IMR-90 (cell line): ENCODE results near the gene CPLX3. TPM values are rescaled to one million over a fixed set of nuclear protein-coding genes. Genes with fewer than 3 reads are reported as not detected.

Experiments used
- ATAC-seq: fragments of 200-7000 bp; cut with Tn5 transposase; 2 replicates; pipeline ENCODE4 v1.9.1; 2020; ENCODE audit warnings: low read depth, mild to moderate bottlenecking, moderate library complexity
- BruUV-seq: library from RNA; stranded (reverse); fragments of 400-500 nt; replicated peaks from 2 replicates; lab custom pipeline; 2021; lab: Mats Ljungman, UMichigan
- CTCF ChIA-PET: fragments of 300-600 bp; formaldehyde crosslinking; extraction: SDS; loops from one replicate; lab custom pipeline; 2021; ENCODE audit warnings: antibody characterized with exemption; lab: Yijun Ruan, JAX
- POLR2A ChIA-PET: fragments of 300-600 bp; sonication (Branson Sonifier 250); formaldehyde crosslinking; loops from one replicate; lab custom pipeline; 2022; ENCODE audit warnings: antibody characterized with exemption; ENCODE audit not compliant: unreplicated experiment; lab: Charles Lee
- DNase-seq: peaks from one replicate; pipeline ENCODE4 v3.0.0; 2013
- H2AFZ ChIP-seq: replicated peaks from 2 replicates; pipeline ENCODE3; 2013; ENCODE audit warnings: low read length, mild to moderate bottlenecking; ENCODE audit not compliant: poor library complexity
- H2AK5ac ChIP-seq: 2 replicates; pipeline ENCODE4 v1.6.1; 2013; ENCODE audit warnings: low read depth, low read length, inconsistent platforms
- H2AK9ac ChIP-seq: replicated peaks from 2 replicates; pipeline ENCODE3; 2013; ENCODE audit warnings: mild to moderate bottlenecking, low read depth, low read length, moderate library complexity; ENCODE audit not compliant: poor library complexity
- H2BK120ac ChIP-seq: 2 replicates; pipeline ENCODE4 v1.6.1; 2013; ENCODE audit warnings: low read depth, low read length, inconsistent platforms
- H2BK15ac ChIP-seq: 3 replicates; pipeline ENCODE4 v1.6.1; 2013; ENCODE audit warnings: low read depth, low read length, inconsistent platforms
- H2BK20ac ChIP-seq: 2 replicates; pipeline ENCODE4 v1.6.1; 2013; ENCODE audit warnings: low read depth, mild to moderate bottlenecking, inconsistent platforms, low read length, moderate library complexity
- H2BK5ac ChIP-seq: 2 replicates; pipeline ENCODE4 v1.6.1; 2013; ENCODE audit warnings: mild to moderate bottlenecking, low read depth, low read length, inconsistent platforms; ENCODE audit not compliant: poor library complexity, severe bottlenecking
- H3K14ac ChIP-seq: replicated peaks from 2 replicates; pipeline ENCODE4 v1.6.1; 2013; ENCODE audit warnings: low read depth, low read length, inconsistent platforms
- H3K18ac ChIP-seq: 2 replicates; pipeline ENCODE4 v1.6.1; 2013; ENCODE audit warnings: low read depth, low read length, control low read depth
- H3K23ac ChIP-seq: 2 replicates; pipeline ENCODE4 v1.6.1; 2013; ENCODE audit warnings: low read depth, low read length, inconsistent platforms
- H3K27ac ChIP-seq: 2 replicates; pipeline ENCODE4 v1.5.1; 2013; ENCODE audit warnings: mild to moderate bottlenecking, control low read depth, low read length; ENCODE audit not compliant: insufficient read depth
- H3K27me3 ChIP-seq: 2 replicates; pipeline ENCODE4 v1.6.1; 2013; ENCODE audit warnings: low read length; ENCODE audit not compliant: control insufficient read depth, insufficient read depth
- H3K36me3 ChIP-seq: 2 replicates; pipeline ENCODE4 v1.6.1; 2013; ENCODE audit warnings: low read length, mixed read lengths; ENCODE audit not compliant: control insufficient read depth, insufficient read depth
- H3K4ac ChIP-seq: 2 replicates; pipeline ENCODE4 v1.6.1; 2013; ENCODE audit warnings: low read depth, low read length, inconsistent platforms
- H3K4me1 ChIP-seq: 2 replicates; pipeline ENCODE4 v1.6.1; 2013; ENCODE audit warnings: low read length, mixed read lengths; ENCODE audit not compliant: control insufficient read depth, insufficient read depth
- H3K4me2 ChIP-seq: 2 replicates; pipeline ENCODE4 v1.6.1; 2013; ENCODE audit warnings: low read depth, mild to moderate bottlenecking, control low read depth, low read length, moderate library complexity
- H3K4me3 ChIP-seq: 2 replicates; pipeline ENCODE4 v1.5.1; 2013; ENCODE audit warnings: low read depth, mild to moderate bottlenecking, control low read depth, low read length, moderate library complexity; ENCODE audit not compliant: insufficient read depth
- H3K56ac ChIP-seq: 2 replicates; pipeline ENCODE4 v1.6.1; 2013; ENCODE audit warnings: low read length, inconsistent platforms; ENCODE audit not compliant: insufficient read depth; ENCODE audit errors: extremely low read depth
- H3K79me1 ChIP-seq, 2 experiments: 2 replicates each; pipeline ENCODE4 v1.6.1; 2013; ENCODE audit warnings: low read length in 2 of 2, inconsistent platforms in 1 of 2, low read depth in 1 of 2
- H3K9ac ChIP-seq: 2 replicates; pipeline ENCODE4 v1.6.1; 2013; ENCODE audit warnings: low read depth, low read length, control low read depth
- H3K9me1 ChIP-seq: 2 replicates; pipeline ENCODE4 v1.6.1; 2013; ENCODE audit warnings: low read length, inconsistent platforms; ENCODE audit not compliant: insufficient read depth
- H3K9me3 ChIP-seq: 2 replicates; pipeline ENCODE4 v1.6.1; 2013; ENCODE audit warnings: low read length; ENCODE audit not compliant: control insufficient read depth, insufficient read depth
- H4K20me1 ChIP-seq: 2 replicates; pipeline ENCODE4 v1.6.1; 2013; ENCODE audit warnings: low read length, inconsistent platforms; ENCODE audit not compliant: insufficient read depth
- H4K5ac ChIP-seq: 2 replicates; pipeline ENCODE4 v1.6.1; 2013; ENCODE audit warnings: mild to moderate bottlenecking, low read depth, low read length, control low read depth
- H4K8ac ChIP-seq, 2 experiments: 2 replicates each; pipeline ENCODE4 v1.6.1; 2013; ENCODE audit warnings: low read depth in 2 of 2, low read length in 2 of 2, control low read depth in 1 of 2, inconsistent platforms in 1 of 2
- H4K91ac ChIP-seq: 2 replicates; pipeline ENCODE4 v1.6.1; 2013; ENCODE audit warnings: low read depth, low read length, inconsistent platforms; ENCODE audit not compliant: insufficient read depth
- BHLHE40 ChIP-seq: fragments of 150-350 bp; IDR thresholded peaks from 2 replicates; pipeline ENCODE4 v1.6.1; 2016; ENCODE audit warnings: mild to moderate bottlenecking, low read depth, low read length
- CEBPB ChIP-seq: IDR thresholded peaks from 2 replicates; pipeline ENCODE4 v1.6.1; 2012; ENCODE audit warnings: low read depth, low read length, improper control_type of control experiment
- CHD1 ChIP-seq: IDR thresholded peaks from 2 replicates; pipeline ENCODE4 v1.6.1; 2012; ENCODE audit warnings: low read depth, low read length, improper control_type of control experiment
- FOS ChIP-seq: fragments of 150-350 bp; IDR thresholded peaks from 2 replicates; pipeline ENCODE4 v1.6.1; 2016; ENCODE audit warnings: low read depth, low read length
- MAFK ChIP-seq: IDR thresholded peaks from 2 replicates; pipeline ENCODE4 v1.6.1; 2012; ENCODE audit warnings: low read depth, low read length, improper control_type of control experiment
- MAZ ChIP-seq: IDR thresholded peaks from 2 replicates; pipeline ENCODE4 v1.6.1; 2012; ENCODE audit warnings: low read depth, mild to moderate bottlenecking, low read length, improper control_type of control experiment, moderate library complexity, borderline replicate concordance
- MXI1 ChIP-seq: IDR thresholded peaks from 2 replicates; pipeline ENCODE4 v1.6.1; 2012; ENCODE audit warnings: low read depth, mild to moderate bottlenecking, low read length, moderate library complexity, borderline replicate concordance
- NFE2L2 ChIP-seq: fragments of 150-350 bp; IDR thresholded peaks from 2 replicates; pipeline ENCODE4 v1.6.1; 2016; ENCODE audit warnings: low read depth, mild to moderate bottlenecking, low read length
- POLR2A ChIP-seq: IDR thresholded peaks from 2 replicates; pipeline ENCODE4 v1.6.1; 2012; ENCODE audit warnings: mild to moderate bottlenecking, low read depth, low read length
- RAD21 ChIP-seq: IDR thresholded peaks from 2 replicates; pipeline ENCODE4 v1.6.1; 2012; ENCODE audit warnings: low read length, improper control_type of control experiment
- RCOR1 ChIP-seq: IDR thresholded peaks from 2 replicates; pipeline ENCODE4 v1.6.1; 2012; ENCODE audit warnings: mild to moderate bottlenecking, low read length, improper control_type of control experiment; ENCODE audit not compliant: insufficient replicate concordance
- RFX5 ChIP-seq: IDR thresholded peaks from 2 replicates; pipeline ENCODE4 v1.8.0; 2012; ENCODE audit warnings: low read depth, mild to moderate bottlenecking, low read length, moderate library complexity
- SMC3 ChIP-seq: fragments of 150-350 bp; IDR thresholded peaks from 2 replicates; pipeline ENCODE4 v1.6.1; 2016; ENCODE audit warnings: low read depth, mild to moderate bottlenecking, antibody characterized with exemption, low read length, moderate library complexity
- WGBS, 2 experiments: methylation state at CpG; one replicate each; pipeline versions ENCODE4 v1.1.5 to v1.1.7; 2013; ENCODE audit warnings: missing lambda C conversion rate in 2 of 2; ENCODE audit not compliant: insufficient read length in 1 of 2; ENCODE audit errors: extremely low coverage in 2 of 2; 5-methylcytosine and 5-hydroxymethylcytosine counted together
- dilution Hi-C: fragments of 300-500 bp; cut with HindIII; formaldehyde crosslinking; loops from one replicate; pipeline ENCODE4 v1.14.3; 2018; ENCODE audit warnings: low sequenced_read_pairs; ENCODE audit not compliant: unreplicated experiment
- in situ Hi-C: fragments of 300-500 bp; cut with MboI; formaldehyde crosslinking; loops from 3 replicates; pipeline ENCODE4 v1.14.3; 2019; ENCODE audit warnings: low sequenced_read_pairs, inconsistent platforms, mixed read lengths
- intact Hi-C: fragments of 100-400 bp; cut with micrococcal nuclease; formaldehyde crosslinking; loops from 2 replicates; pipeline ENCODE4 v1.10.0; 2022
- polyA plus RNA-seq, 3 experiments: library from polyadenylated mRNA; depleted of rRNA; stranded (reverse); fragments of >200 nt; gene quantifications; 2 replicates each; pipeline ENCODE4 v1.2.3, GENCODE V29; 2012; ENCODE audit warnings: low replicate concordance in 1 of 3
- total RNA-seq: library from RNA; depleted of rRNA; stranded (reverse); fragments of >200 nt; gene quantifications from 2 replicates; pipeline ENCODE4 v1.2.3, GENCODE V29; 2012
- TF ChIP-seq, protein P1 (sequence below): conservative IDR thresholded peaks from 2 replicates; pipeline ENCODE4 v1.5.1; 2012; ENCODE audit warnings: mild to moderate bottlenecking, low read depth, low read length, improper control_type of control experiment
- TF ChIP-seq, protein P2 (sequence below): fragments of 150-350 bp; IDR thresholded peaks from 2 replicates; pipeline ENCODE4 v1.6.1; 2016; ENCODE audit warnings: low read depth, mild to moderate bottlenecking, low read length, moderate library complexity, borderline replicate concordance
- TF ChIP-seq, protein P3 (sequence below): fragments of 150-350 bp; IDR thresholded peaks from 2 replicates; pipeline ENCODE4 v1.6.1; 2017; ENCODE audit warnings: mild to moderate bottlenecking, antibody characterized with exemption, low read length, low read depth

CPLX3 gene
- total and polyA plus RNA-seq, 2 of the 4 experiments (the other 2 are of a cell fraction) = not detected

DNA sequence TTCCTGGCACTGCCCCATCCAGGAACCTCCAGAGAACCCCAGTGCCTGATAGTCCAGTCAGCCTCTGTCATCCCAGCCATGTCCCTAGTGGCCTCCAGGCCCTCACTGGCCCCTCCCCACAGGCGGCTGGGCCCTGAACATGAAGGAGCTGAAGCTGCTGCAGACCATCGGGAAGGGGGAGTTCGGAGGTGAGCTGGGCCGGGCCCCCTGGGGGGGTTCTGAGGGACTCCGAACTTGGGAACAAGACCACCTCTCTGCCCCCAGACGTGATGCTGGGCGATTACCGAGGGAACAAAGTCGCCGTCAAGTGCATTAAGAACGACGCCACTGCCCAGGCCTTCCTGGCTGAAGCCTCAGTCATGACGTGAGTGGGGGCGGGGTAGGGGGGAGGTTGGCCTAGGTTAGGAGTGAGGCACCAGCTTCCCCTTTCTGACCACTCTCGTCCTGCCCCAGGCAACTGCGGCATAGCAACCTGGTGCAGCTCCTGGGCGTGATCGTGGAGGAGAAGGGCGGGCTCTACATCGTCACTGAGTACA is 25.8 kb upstream of the CPLX3 start:
- H4K91ac ChIP-seq = no peak overlapping the region
- H3K9ac ChIP-seq = no peak overlapping the region
- H3K56ac ChIP-seq = no peak overlapping the region
- no peak for DNase-seq
- TF ChIP-seq CHD1 (no peak), MXI1 (no peak), RCOR1 (no peak), FOS (no peak), BHLHE40 (no peak), MAZ (no peak), MAFK (no peak), RFX5 (no peak), POLR2A (no peak), SMC3 (no peak), CEBPB (no peak), RAD21 (no peak), NFE2L2 (no peak)
- TF ChIP-seq, protein P1, sequence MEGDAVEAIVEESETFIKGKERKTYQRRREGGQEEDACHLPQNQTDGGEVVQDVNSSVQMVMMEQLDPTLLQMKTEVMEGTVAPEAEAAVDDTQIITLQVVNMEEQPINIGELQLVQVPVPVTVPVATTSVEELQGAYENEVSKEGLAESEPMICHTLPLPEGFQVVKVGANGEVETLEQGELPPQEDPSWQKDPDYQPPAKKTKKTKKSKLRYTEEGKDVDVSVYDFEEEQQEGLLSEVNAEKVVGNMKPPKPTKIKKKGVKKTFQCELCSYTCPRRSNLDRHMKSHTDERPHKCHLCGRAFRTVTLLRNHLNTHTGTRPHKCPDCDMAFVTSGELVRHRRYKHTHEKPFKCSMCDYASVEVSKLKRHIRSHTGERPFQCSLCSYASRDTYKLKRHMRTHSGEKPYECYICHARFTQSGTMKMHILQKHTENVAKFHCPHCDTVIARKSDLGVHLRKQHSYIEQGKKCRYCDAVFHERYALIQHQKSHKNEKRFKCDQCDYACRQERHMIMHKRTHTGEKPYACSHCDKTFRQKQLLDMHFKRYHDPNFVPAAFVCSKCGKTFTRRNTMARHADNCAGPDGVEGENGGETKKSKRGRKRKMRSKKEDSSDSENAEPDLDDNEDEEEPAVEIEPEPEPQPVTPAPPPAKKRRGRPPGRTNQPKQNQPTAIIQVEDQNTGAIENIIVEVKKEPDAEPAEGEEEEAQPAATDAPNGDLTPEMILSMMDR = no peak
- TF ChIP-seq, protein P2, sequence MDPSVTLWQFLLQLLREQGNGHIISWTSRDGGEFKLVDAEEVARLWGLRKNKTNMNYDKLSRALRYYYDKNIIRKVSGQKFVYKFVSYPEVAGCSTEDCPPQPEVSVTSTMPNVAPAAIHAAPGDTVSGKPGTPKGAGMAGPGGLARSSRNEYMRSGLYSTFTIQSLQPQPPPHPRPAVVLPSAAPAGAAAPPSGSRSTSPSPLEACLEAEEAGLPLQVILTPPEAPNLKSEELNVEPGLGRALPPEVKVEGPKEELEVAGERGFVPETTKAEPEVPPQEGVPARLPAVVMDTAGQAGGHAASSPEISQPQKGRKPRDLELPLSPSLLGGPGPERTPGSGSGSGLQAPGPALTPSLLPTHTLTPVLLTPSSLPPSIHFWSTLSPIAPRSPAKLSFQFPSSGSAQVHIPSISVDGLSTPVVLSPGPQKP = no peak
- TF ChIP-seq, protein P3, sequence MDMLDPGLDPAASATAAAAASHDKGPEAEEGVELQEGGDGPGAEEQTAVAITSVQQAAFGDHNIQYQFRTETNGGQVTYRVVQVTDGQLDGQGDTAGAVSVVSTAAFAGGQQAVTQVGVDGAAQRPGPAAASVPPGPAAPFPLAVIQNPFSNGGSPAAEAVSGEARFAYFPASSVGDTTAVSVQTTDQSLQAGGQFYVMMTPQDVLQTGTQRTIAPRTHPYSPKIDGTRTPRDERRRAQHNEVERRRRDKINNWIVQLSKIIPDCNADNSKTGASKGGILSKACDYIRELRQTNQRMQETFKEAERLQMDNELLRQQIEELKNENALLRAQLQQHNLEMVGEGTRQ = no peak
- dilution Hi-C loops (no loop called here), in situ Hi-C loops (no loop called here), intact Hi-C loops (loop anchor here (1.0 kb wide), 1 partner anchor 29 kb away; no protein-coding TSS in a partner anchor)
- no peak overlapping the region for H2BK5ac ChIP-seq
- H4K8ac ChIP-seq = no peak overlapping the region
- no peak overlapping the region for H2BK15ac ChIP-seq
- peaks cover 3 to 53% of the 10 kb centered on the region in 2 experiments for H3K79me1 ChIP-seq
- CTCF ChIA-PET = interaction anchor here (1.0 kb wide), 1 partner anchor 29 kb away, joined by 3 read pairs; no protein-coding TSS in a partner anchor
- H3K36me3 ChIP-seq = peaks cover 46% of the 10 kb centered on the region
- no peak overlapping the region for H2AFZ ChIP-seq
- ATAC-seq = no peak
- H3K4me2 ChIP-seq = no peak overlapping the region
- H2BK120ac ChIP-seq = no peak overlapping the region
- no TSS peak for BruUV-seq
- H3K27me3 ChIP-seq = no peaks in the 10 kb centered on the region
- no CpG with 5 or more reads among the region's 20 CpGs for WGBS, 2 experiments
- peaks cover 2% of the 10 kb centered on the region; the same call in 1 of the 2 replicates for H3K4me1 ChIP-seq
- no peak overlapping the region for H3K23ac ChIP-seq
- H3K9me1 ChIP-seq = peaks cover 4% of the 10 kb centered on the region; the same call in 1 of the 2 replicates
- no peak overlapping the region for H3K4me3 ChIP-seq
- POLR2A ChIA-PET = no interaction called here
- no peak overlapping the region for H3K27ac ChIP-seq
- H4K20me1 ChIP-seq = peaks cover 47% of the 10 kb centered on the region
- no peak overlapping the region for H2BK20ac ChIP-seq
- no peak overlapping the region for H4K5ac ChIP-seq
- no peak overlapping the region for H3K18ac ChIP-seq
- no peak overlapping the region for H2AK9ac ChIP-seq
- no peak overlapping the region for H2AK5ac ChIP-seq
- no peak overlapping the region for H3K4ac ChIP-seq
- H3K9me3 ChIP-seq = no peaks in the 10 kb centered on the region
- H3K14ac ChIP-seq = no peak overlapping the region
